HepG2 (cell line): ENCODE data around the gene STAP2. TPM values are rescaled to one million over a fixed set of nuclear protein-coding genes. Genes with fewer than 3 reads are reported as not detected.
A peak's percentile ranks its signal among the peaks of the same experiment; 100 is the strongest.

Source experiments
- BCL3 ChIP-seq: sonication (generic); formaldehyde crosslinking; IDR thresholded peaks from 2 replicates; pipeline ENCODE4 v1.5.1; 2020; ENCODE audit warnings: mild to moderate bottlenecking, missing genetic modification reagents, moderate library complexity
- FOXJ3 ChIP-seq: sonication (generic); formaldehyde crosslinking; IDR thresholded peaks from 2 replicates; pipeline ENCODE4 v1.4.0; 2020; ENCODE audit warnings: missing genetic modification reagents, mild to moderate bottlenecking, borderline replicate concordance
- KDM5B ChIP-seq: sonication (generic); formaldehyde crosslinking; IDR thresholded peaks from 2 replicates; pipeline ENCODE4 v1.4.0; 2020; ENCODE audit warnings: missing genetic modification reagents, mild to moderate bottlenecking, borderline replicate concordance
- MAFG ChIP-seq: sonication (generic); formaldehyde crosslinking; IDR thresholded peaks from 2 replicates; pipeline ENCODE4 v1.5.1; 2020; ENCODE audit warnings: mild to moderate bottlenecking, missing genetic modification reagents
- MNT ChIP-seq: fragments of 450-650 bp; IDR thresholded peaks from 2 replicates; pipeline ENCODE4 v1.6.1; 2016
- MXI1 ChIP-seq: IDR thresholded peaks from 3 replicates; pipeline ENCODE4 v1.6.1; 2012; ENCODE audit warnings: low read depth, low read length, inconsistent platforms, borderline replicate concordance
- NR1H2 ChIP-seq: sonication (generic); formaldehyde crosslinking; IDR thresholded peaks from 2 replicates; pipeline ENCODE4 v1.8.1; 2022; ENCODE audit warnings: low read depth, missing genetic modification reagents, borderline replicate concordance
- SETDB1 ChIP-seq: sonication (generic); formaldehyde crosslinking; IDR thresholded peaks from 2 replicates; pipeline ENCODE4 v1.5.1; 2020; ENCODE audit warnings: missing genetic modification reagents, mild to moderate bottlenecking, borderline replicate concordance
- SKI ChIP-seq: fragments of 450-650 bp; IDR thresholded peaks from one replicate; pipeline ENCODE4 v1.6.1; 2018; ENCODE audit warnings: mild to moderate bottlenecking; ENCODE audit not compliant: partially characterized antibody
- SMYD3 ChIP-seq: sonication (generic); formaldehyde crosslinking; IDR thresholded peaks from 2 replicates; pipeline ENCODE4 v1.8.1; 2023; ENCODE audit warnings: mild to moderate bottlenecking, missing genetic modification reagents
- SP5 ChIP-seq: IDR thresholded peaks from 2 replicates; pipeline ENCODE4 v1.6.1; 2016; ENCODE audit warnings: low read depth, borderline replicate concordance
- ZFP36 ChIP-seq: fragments of 150-350 bp; IDR thresholded peaks from 2 replicates; pipeline ENCODE4 v1.6.1; 2018; ENCODE audit warnings: borderline replicate concordance, low read length, low read depth; ENCODE audit not compliant: partially characterized antibody
- ZFP36L2 ChIP-seq: sonication (generic); formaldehyde crosslinking; IDR thresholded peaks from 2 replicates; pipeline ENCODE4 v1.4.0; 2020; ENCODE audit warnings: missing genetic modification reagents
- ZNF160 ChIP-seq: sonication (generic); formaldehyde crosslinking; IDR thresholded peaks from 2 replicates; pipeline ENCODE4 v1.8.0; 2022; ENCODE audit warnings: mild to moderate bottlenecking, inconsistent platforms, missing genetic modification reagents
- ZNF383 ChIP-seq: sonication (generic); formaldehyde crosslinking; IDR thresholded peaks from 2 replicates; pipeline ENCODE4 v1.4.0; 2020; ENCODE audit warnings: missing genetic modification reagents, mild to moderate bottlenecking, borderline replicate concordance
- ZNF619 ChIP-seq: sonication (generic); formaldehyde crosslinking; IDR thresholded peaks from 2 replicates; pipeline ENCODE4 v1.4.0; 2020; ENCODE audit warnings: mild to moderate bottlenecking, missing genetic modification reagents
- ZNF800 ChIP-seq: sonication (generic); formaldehyde crosslinking; IDR thresholded peaks from 2 replicates; pipeline ENCODE4 v1.4.0; 2020; ENCODE audit warnings: missing genetic modification reagents
- polyA plus RNA-seq, 8 experiments: library from polyadenylated mRNA; depleted of rRNA in 3 of 8; stranded (reverse) in 7 of 8; unstranded in 1 of 8; fragments of >200 nt; fragmentation: Illumina TruSeq in 4 of 8; extraction: Trizol in 4 of 8; gene quantifications; 2 replicates each; pipeline versions ENCODE4 v1.2.1 to v1.2.3, GENCODE V29; 2011 to 2016; ENCODE audit warnings: low read depth in 4 of 8, missing spikeins in 1 of 8, mixed read lengths in 1 of 8; ENCODE audit not compliant: insufficient read depth in 1 of 8
- total RNA-seq, 5 experiments: library from RNA; depleted of rRNA; stranded (reverse); fragments of >200 nt; fragmentation: Illumina TruSeq; extraction: Trizol; gene quantifications; 2 replicates each; pipeline ENCODE4 v1.2.3, GENCODE V29; 2016; ENCODE audit warnings: low read depth in 1 of 5
- TF ChIP-seq, protein P1 (sequence below): sonication (generic); formaldehyde crosslinking; IDR thresholded peaks from 2 replicates; pipeline ENCODE4 v1.4.0; 2020; ENCODE audit warnings: mild to moderate bottlenecking, missing genetic modification reagents, borderline replicate concordance

STAP2 gene
- total and polyA plus RNA-seq, 2 of the 13 experiments (the other 11 are each of a cell fraction or from before 2014, with no cell fraction given) = 39.0 to 43.7 TPM

DNA sequence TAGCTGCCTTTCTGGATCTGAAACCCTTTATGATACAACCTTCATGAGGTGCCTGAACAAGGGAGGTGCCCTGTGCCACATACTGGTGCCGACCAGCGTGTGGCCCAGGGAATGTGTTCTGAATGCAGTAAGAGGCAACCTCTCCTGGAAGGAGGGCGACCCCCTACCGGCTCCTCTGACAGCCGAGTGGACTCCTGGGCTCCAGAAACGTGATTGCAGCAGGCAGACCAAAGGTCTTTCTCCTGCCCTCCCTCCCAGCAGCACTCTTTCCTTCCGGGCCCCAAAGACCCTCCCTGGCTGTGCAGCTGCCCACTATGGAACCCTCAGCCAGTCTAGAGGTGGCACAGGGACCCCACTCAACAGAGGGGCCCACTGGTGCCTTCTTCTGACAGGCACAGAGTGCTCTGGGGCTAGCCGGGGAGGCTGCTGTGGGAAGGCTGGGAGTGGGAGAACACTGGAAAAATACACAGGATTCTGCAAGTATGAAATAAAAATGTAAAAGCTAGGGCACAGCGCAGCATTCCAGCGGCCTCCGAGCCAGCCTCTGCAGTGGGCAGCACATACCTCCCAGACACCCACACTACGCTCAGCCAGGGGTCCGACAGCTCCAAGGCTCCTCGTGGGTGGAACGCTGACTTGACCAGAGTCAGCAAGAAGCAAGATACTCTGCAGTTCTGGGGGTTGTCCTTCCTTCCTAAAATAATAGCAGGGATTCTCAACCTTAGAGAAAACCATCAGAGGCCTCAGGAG, 46.8 kb upstream of the STAP2 start (continued):
- TF ChIP-seq SKI = no peak
- TF ChIP-seq KDM5B = no peak
- no peak for TF ChIP-seq MNT
- TF ChIP-seq SP5 = 0 out of 2 replicates have a peak, but pooled peaks have one; percentile 34
- TF ChIP-seq SETDB1 = no peak
- TF ChIP-seq ZNF800 = no peak
- TF ChIP-seq NR1H2 = no peak
- no peak for TF ChIP-seq SMYD3 (CRISPR knock-in tag)
- TF ChIP-seq ZFP36 = no peak
- TF ChIP-seq ZNF383 (CRISPR knock-in tag) = no peak
- TF ChIP-seq, protein P1, sequence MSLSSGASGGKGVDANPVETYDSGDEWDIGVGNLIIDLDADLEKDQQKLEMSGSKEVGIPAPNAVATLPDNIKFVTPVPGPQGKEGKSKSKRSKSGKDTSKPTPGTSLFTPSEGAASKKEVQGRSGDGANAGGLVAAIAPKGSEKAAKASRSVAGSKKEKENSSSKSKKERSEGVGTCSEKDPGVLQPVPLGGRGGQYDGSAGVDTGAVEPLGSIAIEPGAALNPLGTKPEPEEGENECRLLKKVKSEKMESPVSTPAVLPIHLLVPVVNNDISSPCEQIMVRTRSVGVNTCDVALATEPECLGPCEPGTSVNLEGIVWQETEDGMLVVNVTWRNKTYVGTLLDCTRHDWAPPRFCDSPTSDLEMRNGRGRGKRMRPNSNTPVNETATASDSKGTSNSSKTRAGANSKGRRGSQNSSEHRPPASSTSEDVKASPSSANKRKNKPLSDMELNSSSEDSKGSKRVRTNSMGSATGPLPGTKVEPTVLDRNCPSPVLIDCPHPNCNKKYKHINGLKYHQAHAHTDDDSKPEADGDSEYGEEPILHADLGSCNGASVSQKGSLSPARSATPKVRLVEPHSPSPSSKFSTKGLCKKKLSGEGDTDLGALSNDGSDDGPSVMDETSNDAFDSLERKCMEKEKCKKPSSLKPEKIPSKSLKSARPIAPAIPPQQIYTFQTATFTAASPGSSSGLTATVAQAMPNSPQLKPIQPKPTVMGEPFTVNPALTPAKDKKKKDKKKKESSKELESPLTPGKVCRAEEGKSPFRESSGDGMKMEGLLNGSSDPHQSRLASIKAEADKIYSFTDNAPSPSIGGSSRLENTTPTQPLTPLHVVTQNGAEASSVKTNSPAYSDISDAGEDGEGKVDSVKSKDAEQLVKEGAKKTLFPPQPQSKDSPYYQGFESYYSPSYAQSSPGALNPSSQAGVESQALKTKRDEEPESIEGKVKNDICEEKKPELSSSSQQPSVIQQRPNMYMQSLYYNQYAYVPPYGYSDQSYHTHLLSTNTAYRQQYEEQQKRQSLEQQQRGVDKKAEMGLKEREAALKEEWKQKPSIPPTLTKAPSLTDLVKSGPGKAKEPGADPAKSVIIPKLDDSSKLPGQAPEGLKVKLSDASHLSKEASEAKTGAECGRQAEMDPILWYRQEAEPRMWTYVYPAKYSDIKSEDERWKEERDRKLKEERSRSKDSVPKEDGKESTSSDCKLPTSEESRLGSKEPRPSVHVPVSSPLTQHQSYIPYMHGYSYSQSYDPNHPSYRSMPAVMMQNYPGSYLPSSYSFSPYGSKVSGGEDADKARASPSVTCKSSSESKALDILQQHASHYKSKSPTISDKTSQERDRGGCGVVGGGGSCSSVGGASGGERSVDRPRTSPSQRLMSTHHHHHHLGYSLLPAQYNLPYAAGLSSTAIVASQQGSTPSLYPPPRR (CRISPR knock-in tag) = no peak
- TF ChIP-seq ZNF160 (CRISPR knock-in tag) = no peak
- TF ChIP-seq BCL3 (CRISPR knock-in tag) = 0 out of 2 replicates have a peak, but pooled peaks have one; percentile 42
- no peak for TF ChIP-seq FOXJ3 (CRISPR knock-in tag)
- peak; percentile 28; the same call in 1 of the 3 replicates for TF ChIP-seq MXI1
- TF ChIP-seq ZNF619 (CRISPR knock-in tag) = no peak
- no peak for TF ChIP-seq ZFP36L2 (CRISPR knock-in tag)
- TF ChIP-seq MAFG (CRISPR knock-in tag) = no peak
